ENCODE measurements around the gene LGALS13.
"Not testable (repeated sequence)": the region's sequence is repeated elsewhere in the genome, so short reads cannot be mapped to it uniquely, and the experiment has no call there.

LGALS13 gene

DNA sequence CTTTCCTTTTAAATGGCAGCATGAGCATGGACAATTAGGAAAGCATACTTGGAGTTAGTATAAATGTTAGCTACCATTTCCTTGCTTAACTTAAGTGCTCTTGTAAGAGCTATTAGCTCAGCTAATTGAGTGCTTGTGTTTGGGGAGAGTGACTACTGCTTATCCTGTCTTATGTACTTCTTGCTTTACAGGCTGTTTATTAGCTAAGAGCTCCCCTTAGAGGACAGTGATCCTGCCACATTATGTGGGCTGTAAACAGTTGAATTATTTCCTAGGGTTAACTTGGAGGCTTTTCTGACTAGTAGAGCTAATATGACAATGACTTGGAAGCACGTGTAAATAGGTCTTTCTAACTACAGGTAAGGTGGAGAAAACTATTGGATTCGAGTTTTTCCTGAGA is 25.3 kb downstream of the LGALS13 start:
- not testable (repeated sequence) for H4K20me1 ChIP-seq (ENCODE audit: control insufficient read depth, insufficient read depth, low read depth, low read length); H3K36me3 ChIP-seq (ENCODE audit: control insufficient read depth, low read length); H3K4me1 ChIP-seq (ENCODE audit: control insufficient read depth, low read length); H3K79me2 ChIP-seq (ENCODE audit: control insufficient read depth, low read length); H3K4me3 ChIP-seq (ENCODE audit: low read length); H3K9me2 ChIP-seq (replicated peaks; ENCODE audit: control insufficient read depth, low read length); H3K27ac ChIP-seq (ENCODE audit: low read depth, low read length); H3F3A ChIP-seq (ENCODE audit: control insufficient read depth, insufficient read depth); H3K9me3 ChIP-seq (ENCODE audit: control insufficient read depth, insufficient read depth, low read length); H3K4me2 ChIP-seq (ENCODE audit: low read length)
- H3K27me3 ChIP-seq (ENCODE audit: control insufficient read depth, low read length) = peaks cover 10% of the 10 kb centered on the region
- TF ChIP-seq, protein P1, sequence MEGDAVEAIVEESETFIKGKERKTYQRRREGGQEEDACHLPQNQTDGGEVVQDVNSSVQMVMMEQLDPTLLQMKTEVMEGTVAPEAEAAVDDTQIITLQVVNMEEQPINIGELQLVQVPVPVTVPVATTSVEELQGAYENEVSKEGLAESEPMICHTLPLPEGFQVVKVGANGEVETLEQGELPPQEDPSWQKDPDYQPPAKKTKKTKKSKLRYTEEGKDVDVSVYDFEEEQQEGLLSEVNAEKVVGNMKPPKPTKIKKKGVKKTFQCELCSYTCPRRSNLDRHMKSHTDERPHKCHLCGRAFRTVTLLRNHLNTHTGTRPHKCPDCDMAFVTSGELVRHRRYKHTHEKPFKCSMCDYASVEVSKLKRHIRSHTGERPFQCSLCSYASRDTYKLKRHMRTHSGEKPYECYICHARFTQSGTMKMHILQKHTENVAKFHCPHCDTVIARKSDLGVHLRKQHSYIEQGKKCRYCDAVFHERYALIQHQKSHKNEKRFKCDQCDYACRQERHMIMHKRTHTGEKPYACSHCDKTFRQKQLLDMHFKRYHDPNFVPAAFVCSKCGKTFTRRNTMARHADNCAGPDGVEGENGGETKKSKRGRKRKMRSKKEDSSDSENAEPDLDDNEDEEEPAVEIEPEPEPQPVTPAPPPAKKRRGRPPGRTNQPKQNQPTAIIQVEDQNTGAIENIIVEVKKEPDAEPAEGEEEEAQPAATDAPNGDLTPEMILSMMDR (IDR thresholded peaks at IDR 0.05; ENCODE audit: low read depth, low read length, poor library complexity, severe bottlenecking) = peak; percentile 11

DNA sequence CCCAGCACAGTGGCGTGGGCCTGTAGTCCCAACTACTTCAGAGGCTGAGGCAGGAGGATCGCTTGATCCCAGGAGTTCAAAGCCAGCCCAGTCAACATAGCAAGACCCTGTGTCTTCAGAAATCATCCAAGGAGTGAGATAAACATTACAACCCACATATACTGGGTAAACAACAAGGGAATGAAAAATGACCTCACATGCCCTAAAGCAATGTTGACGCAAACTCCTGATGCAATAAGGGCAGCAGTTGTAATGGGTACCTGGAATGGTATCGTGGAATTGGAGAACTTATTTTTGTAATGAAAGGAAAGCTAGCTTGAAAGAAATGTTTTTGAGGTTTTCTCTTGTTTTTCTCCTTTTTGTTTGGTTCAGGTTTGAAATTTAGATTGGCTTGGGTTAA is 28.9 kb downstream of the LGALS13 start:
- peaks cover 8% of the 10 kb centered on the region; the same call in 1 of the 2 replicates for H3K27me3 ChIP-seq (ENCODE audit: control insufficient read depth, low read length)

DNA sequence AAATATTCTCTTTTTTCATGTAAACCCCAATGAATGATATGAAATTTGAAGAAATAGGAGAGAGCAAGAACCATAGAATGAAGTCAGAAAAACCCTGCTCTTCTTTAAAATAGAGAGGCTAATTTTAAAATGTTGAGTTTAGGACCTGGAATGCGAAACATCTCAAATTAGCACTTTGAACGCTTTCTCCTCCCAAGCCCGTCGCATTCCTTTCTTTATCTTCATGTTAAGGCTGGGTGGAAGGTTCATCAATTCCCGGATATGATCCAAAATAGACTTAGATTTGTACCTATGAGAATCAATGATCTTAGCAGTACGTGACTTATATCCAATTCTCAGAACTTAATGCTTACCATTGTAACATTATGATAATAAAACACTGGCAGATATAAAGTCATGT is 29.3 kb downstream of the LGALS13 start:
- no peaks in the 10 kb centered on the region for H3K9me2 ChIP-seq (replicated peaks; ENCODE audit: control insufficient read depth, low read length)
- no peaks in the 10 kb centered on the region for H3F3A ChIP-seq (ENCODE audit: control insufficient read depth, insufficient read depth)
- H3K79me2 ChIP-seq (ENCODE audit: control insufficient read depth, low read length) = no peaks in the 10 kb centered on the region
- H3K27me3 ChIP-seq (ENCODE audit: control insufficient read depth, low read length) = peaks cover 7% of the 10 kb centered on the region; the same call in 1 of the 2 replicates
- no peaks in the 10 kb centered on the region for H3K9me3 ChIP-seq (ENCODE audit: control insufficient read depth, insufficient read depth, low read length)
- TF ChIP-seq, protein P1 (IDR thresholded peaks at IDR 0.05; ENCODE audit: low read depth, low read length, poor library complexity, severe bottlenecking) = no peak
- TF ChIP-seq EZH2phosphoT487 (IDR thresholded peaks at IDR 0.05; ENCODE audit: borderline replicate concordance, low read length) = no peak
- no peak overlapping the region for H3K4me2 ChIP-seq (ENCODE audit: low read length)
- no peaks in the 10 kb centered on the region for H3K36me3 ChIP-seq (ENCODE audit: control insufficient read depth, low read length)
- H3K4me1 ChIP-seq (ENCODE audit: control insufficient read depth, low read length) = no peaks in the 10 kb centered on the region
- no peak overlapping the region for H3K27ac ChIP-seq (ENCODE audit: low read depth, low read length)
- no peak overlapping the region for H3K4me3 ChIP-seq (ENCODE audit: low read length)
- no peaks in the 10 kb centered on the region for H4K20me1 ChIP-seq (ENCODE audit: control insufficient read depth, insufficient read depth, low read depth, low read length)

More for the DNA sequence above, 28.9 kb downstream of the LGALS13 start:
- H3K4me2 ChIP-seq (ENCODE audit: low read length) = no peak overlapping the region
- no peaks in the 10 kb centered on the region for H3K79me2 ChIP-seq (ENCODE audit: control insufficient read depth, low read length)
- H3K36me3 ChIP-seq (ENCODE audit: control insufficient read depth, low read length) = no peaks in the 10 kb centered on the region
- no peaks in the 10 kb centered on the region for H4K20me1 ChIP-seq (ENCODE audit: control insufficient read depth, insufficient read depth, low read depth, low read length)
- no peak overlapping the region for H3K4me3 ChIP-seq (ENCODE audit: low read length)
- no peaks in the 10 kb centered on the region for H3F3A ChIP-seq (ENCODE audit: control insufficient read depth, insufficient read depth)
- H3K4me1 ChIP-seq (ENCODE audit: control insufficient read depth, low read length) = no peaks in the 10 kb centered on the region
- H3K9me3 ChIP-seq (ENCODE audit: control insufficient read depth, insufficient read depth, low read length) = no peaks in the 10 kb centered on the region
- no peak overlapping the region for H3K27ac ChIP-seq (ENCODE audit: low read depth, low read length)
- H3K9me2 ChIP-seq (replicated peaks; ENCODE audit: control insufficient read depth, low read length) = no peaks in the 10 kb centered on the region
- TF ChIP-seq, protein P1 (IDR thresholded peaks at IDR 0.05; ENCODE audit: low read depth, low read length, poor library complexity, severe bottlenecking) = no peak
- TF ChIP-seq EZH2phosphoT487 (IDR thresholded peaks at IDR 0.05; ENCODE audit: borderline replicate concordance, low read length) = no peak

DNA sequence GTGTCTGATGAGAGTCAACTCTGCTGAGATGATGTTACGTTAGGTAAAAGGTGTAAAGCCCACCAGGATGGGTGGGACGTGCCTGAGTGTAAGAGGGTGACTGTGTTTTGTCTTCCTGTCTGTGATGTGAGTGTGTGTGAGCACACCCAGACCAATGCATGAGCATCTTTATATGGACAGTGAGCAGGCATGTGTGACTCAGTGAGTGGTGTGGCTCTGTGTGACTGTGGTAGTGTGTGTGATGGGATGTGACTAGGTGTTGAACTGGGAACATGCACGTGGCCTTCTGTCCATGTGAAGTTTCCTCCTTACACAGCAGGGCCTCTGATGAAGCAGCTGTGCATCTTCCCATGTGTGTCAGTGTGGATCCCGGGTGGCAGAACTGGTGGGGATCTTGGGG is 35.6 kb downstream of the LGALS13 start:
- no peak overlapping the region for H3K4me3 ChIP-seq (ENCODE audit: low read length)
- no peaks in the 10 kb centered on the region for H3F3A ChIP-seq (ENCODE audit: control insufficient read depth, insufficient read depth)
- no peaks in the 10 kb centered on the region for H4K20me1 ChIP-seq (ENCODE audit: control insufficient read depth, insufficient read depth, low read depth, low read length)
- H3K4me2 ChIP-seq (ENCODE audit: low read length) = no peak overlapping the region
- peaks cover 6% of the 10 kb centered on the region; the same call in 1 of the 2 replicates for H3K27me3 ChIP-seq (ENCODE audit: control insufficient read depth, low read length)
- no peaks in the 10 kb centered on the region for H3K4me1 ChIP-seq (ENCODE audit: control insufficient read depth, low read length)
- TF ChIP-seq EZH2phosphoT487 (IDR thresholded peaks at IDR 0.05; ENCODE audit: borderline replicate concordance, low read length) = no peak
- TF ChIP-seq, protein P1 (IDR thresholded peaks at IDR 0.05; ENCODE audit: low read depth, low read length, poor library complexity, severe bottlenecking) = no peak
- no peaks in the 10 kb centered on the region for H3K79me2 ChIP-seq (ENCODE audit: control insufficient read depth, low read length)
- no peaks in the 10 kb centered on the region for H3K9me3 ChIP-seq (ENCODE audit: control insufficient read depth, insufficient read depth, low read length)
- no peak overlapping the region for H3K27ac ChIP-seq (ENCODE audit: low read depth, low read length)
- no peaks in the 10 kb centered on the region for H3K36me3 ChIP-seq (ENCODE audit: control insufficient read depth, low read length)
- H3K9me2 ChIP-seq (replicated peaks; ENCODE audit: control insufficient read depth, low read length) = no peaks in the 10 kb centered on the region

Measured in DOHH2 (cell line).